CD14-positive monocyte (primary cell): ENCODE results near the gene PLA2G4A. TPM values are rescaled to one million over a fixed set of nuclear protein-coding genes. Genes with fewer than 3 reads are reported as not detected.

Experiments used
- DNase-seq, 3 donors: peaks; one replicate each; pipeline ENCODE4 v3.0.0-alpha.2; 2011 to 2022
- H2AFZ ChIP-seq: 2 replicates; pipeline ENCODE4 v1.6.0; 2012; ENCODE audit warnings: mild to moderate bottlenecking, low read depth, low read length, inconsistent platforms; ENCODE audit not compliant: insufficient read depth, poor library complexity, severe bottlenecking
- H3K27ac ChIP-seq, 2 donors: 1 replicate in 1 of 2; 2 replicates in 1 of 2; pipeline ENCODE4 v1.5.1; 2012 to 2013; ENCODE audit warnings: low read length in 2 of 2, control low read depth in 1 of 2, inconsistent platforms in 1 of 2, low read depth in 1 of 2, mild to moderate bottlenecking in 1 of 2
- H3K27me3 ChIP-seq, 2 donors: one replicate each; pipeline versions ENCODE4 v1.6.0 to v1.6.1; 2011 to 2013; ENCODE audit warnings: low read length in 2 of 2; ENCODE audit not compliant: control insufficient read depth in 2 of 2, insufficient read depth in 2 of 2
- H3K36me3 ChIP-seq, 2 donors: replicated peaks in 1 of 2; 1 replicate in 1 of 2; 2 replicates in 1 of 2; pipeline versions ENCODE4 v1.5.1 to v1.6.1; 2012 to 2013; ENCODE audit warnings: low read length in 2 of 2, control low read depth in 1 of 2, inconsistent platforms in 1 of 2, mild to moderate bottlenecking in 1 of 2; ENCODE audit not compliant: insufficient read depth in 2 of 2, control insufficient read depth in 1 of 2
- H3K4me1 ChIP-seq, 2 donors: 1 replicate in 1 of 2; 2 replicates in 1 of 2; pipeline versions ENCODE4 v1.5.1 to v1.6.1; 2012 to 2013; ENCODE audit warnings: low read length in 2 of 2, control low read depth in 1 of 2, inconsistent platforms in 1 of 2, mild to moderate bottlenecking in 1 of 2, moderate library complexity in 1 of 2; ENCODE audit not compliant: insufficient read depth in 2 of 2, control insufficient read depth in 1 of 2
- H3K4me2 ChIP-seq: replicated peaks from 2 replicates; pipeline ENCODE3; 2012; ENCODE audit warnings: low read length, moderate library complexity, mild to moderate bottlenecking; ENCODE audit not compliant: poor library complexity, severe bottlenecking; ENCODE audit errors: extremely low read depth
- H3K4me3 ChIP-seq, 3 experiments: fragments of 200-600 bp in 1 of 3; sonication (generic) in 1 of 3; replicated peaks in 1 of 3; 1 replicate in 2 of 3; 2 replicates in 1 of 3; pipeline ENCODE4 v1.5.1; 2011 to 2013; ENCODE audit warnings: low read length in 3 of 3, mild to moderate bottlenecking in 3 of 3, control low read depth in 2 of 3, low read depth in 2 of 3, inconsistent platforms in 1 of 3, moderate library complexity in 1 of 3
- H3K79me2 ChIP-seq: 2 replicates; pipeline ENCODE4 v1.6.0; 2012; ENCODE audit warnings: mild to moderate bottlenecking, control low read depth, inconsistent platforms, low read length, moderate library complexity; ENCODE audit not compliant: insufficient read depth
- H3K9ac ChIP-seq: 2 replicates; pipeline ENCODE4 v1.6.0; 2017; ENCODE audit warnings: low read length, mild to moderate bottlenecking; ENCODE audit not compliant: insufficient read depth, poor library complexity, severe bottlenecking
- H3K9me3 ChIP-seq, 2 donors: replicated peaks in 1 of 2; 1 replicate in 1 of 2; 2 replicates in 1 of 2; pipeline versions ENCODE4 v1.5.1 to v1.6.1; 2012 to 2013; ENCODE audit warnings: low read length in 2 of 2, control low read depth in 1 of 2; ENCODE audit not compliant: control insufficient read depth in 1 of 2, insufficient read depth in 1 of 2
- H4K20me1 ChIP-seq: 2 replicates; pipeline ENCODE4 v1.6.0; 2012; ENCODE audit warnings: mild to moderate bottlenecking, low read length, control low read depth, moderate library complexity; ENCODE audit not compliant: insufficient read depth
- H3K27ac Mint-ChIP-seq, 7 donors: one replicate each; pipeline ENCODE4 v1.8.0; 2020; ENCODE audit warnings: mild to moderate bottlenecking in 7 of 7, mixed read lengths in 7 of 7, moderate library complexity in 6 of 7, inconsistent platforms in 2 of 7
- H3K27me3 Mint-ChIP-seq, 3 donors: one replicate each; pipeline ENCODE4 v1.8.0; 2021 to 2022; ENCODE audit warnings: low read depth in 3 of 3, mild to moderate bottlenecking in 3 of 3, mixed read lengths in 3 of 3, moderate library complexity in 3 of 3, inconsistent platforms in 1 of 3
- H3K36me3 Mint-ChIP-seq, 2 donors: one replicate each; pipeline ENCODE4 v1.8.0; 2020; ENCODE audit warnings: mixed read lengths in 2 of 2, inconsistent platforms in 1 of 2, mild to moderate bottlenecking in 1 of 2
- H3K4me1 Mint-ChIP-seq: one replicate; pipeline ENCODE4 v1.8.0; 2020; ENCODE audit warnings: mild to moderate bottlenecking, mixed read lengths
- H3K4me3 Mint-ChIP-seq, 2 donors: one replicate each; pipeline ENCODE4 v1.8.0; 2020; ENCODE audit warnings: mild to moderate bottlenecking in 2 of 2, mixed read lengths in 2 of 2, moderate library complexity in 1 of 2
- H3K9me3 Mint-ChIP-seq, 7 donors: one replicate each; pipeline ENCODE4 v1.8.0; 2020 to 2022; ENCODE audit warnings: mixed read lengths in 7 of 7, mild to moderate bottlenecking in 6 of 7, moderate library complexity in 6 of 7, inconsistent platforms in 2 of 7
- WGBS: methylation state at CpG from one replicate; pipeline ENCODE4 v1.1.5; 2013; ENCODE audit warnings: missing lambda C conversion rate; ENCODE audit not compliant: insufficient coverage; 5-methylcytosine and 5-hydroxymethylcytosine counted together
- intact Hi-C, 2 donors: fragments of 100-400 bp; cut with micrococcal nuclease; formaldehyde crosslinking; loops; one replicate each; pipeline versions ENCODE4 v1.15.0 to v1.15.1; 2023
- polyA plus RNA-seq, 3 donors: library from polyadenylated mRNA; depleted of rRNA in 1 of 3; unstranded in 2 of 3; stranded (reverse) in 1 of 3; fragments of 300-500 nt in 2 of 3; fragments of >200 nt in 1 of 3; fragmentation: Illumina TruSeq in 2 of 3; gene quantifications; 1 replicate in 2 of 3; 2 replicates in 1 of 3; pipeline ENCODE4 v1.2.3, GENCODE V29; 2012 to 2021
- TF ChIP-seq, protein P1 (sequence below): fragments of 200-600 bp; IDR thresholded peaks from one replicate; pipeline ENCODE4 v1.8.0; 2022; ENCODE audit warnings: antibody characterized with exemption, mild to moderate bottlenecking

The PLA2G4A gene
- polyA plus RNA-seq, 3 donors = 1.4 to 4.5 (median 4.1) TPM

DNA sequence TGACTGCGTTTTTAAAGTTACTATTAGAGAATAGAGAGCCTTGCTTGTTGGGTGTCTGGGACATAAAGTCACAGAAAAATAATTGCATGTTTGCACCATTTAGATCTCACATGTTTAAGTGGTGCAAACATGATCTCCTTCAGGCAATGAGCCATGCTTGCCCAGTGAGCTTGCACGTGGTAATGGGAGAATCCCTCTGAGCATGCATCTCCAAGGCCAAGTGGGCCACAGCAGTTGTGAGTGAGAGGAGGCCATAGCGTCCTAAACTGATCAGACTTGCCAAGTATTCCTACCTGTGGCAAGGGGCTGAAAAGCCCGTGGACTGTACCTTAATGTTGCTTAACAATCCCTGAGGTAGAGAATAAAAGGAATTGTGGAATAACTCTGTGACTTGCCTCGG, 158.3 kb downstream of the PLA2G4A start:
- Histone ChIP-seq H3K4me1 (peaks cover 0 to 5% of the 10 kb centered on the region in 2 donors), H3K36me3 (peaks cover 20 to 34% of the 10 kb centered on the region in 2 donors), H3K9ac (no peak overlapping the region), H3K4me3 (no peak overlapping the region), H3K4me2 (no peak overlapping the region), H3K27me3 (no peaks in the 10 kb centered on the region), H3K79me2 (no peaks in the 10 kb centered on the region), H2AFZ (no peak overlapping the region), H3K9me3 (no peaks in the 10 kb centered on the region), H4K20me1 (no peaks in the 10 kb centered on the region), H3K27ac (no peak overlapping the region)
- intact Hi-C loops = loop anchor here (5.0 to 10.0 kb wide), 3 partner anchors 380 to 582 kb away; no protein-coding TSS in a partner anchor
- no peak for DNase-seq
- 100% methylated on average over 1 of the region's 5 CpGs for WGBS
- H3K4me3 Mint-ChIP-seq = no peak overlapping the region
- peaks cover 13% of the 10 kb centered on the region for H3K4me1 Mint-ChIP-seq
- H3K27ac Mint-ChIP-seq = no peak overlapping the region
- no peaks in the 10 kb centered on the region for H3K27me3 Mint-ChIP-seq
- TF ChIP-seq, protein P1, sequence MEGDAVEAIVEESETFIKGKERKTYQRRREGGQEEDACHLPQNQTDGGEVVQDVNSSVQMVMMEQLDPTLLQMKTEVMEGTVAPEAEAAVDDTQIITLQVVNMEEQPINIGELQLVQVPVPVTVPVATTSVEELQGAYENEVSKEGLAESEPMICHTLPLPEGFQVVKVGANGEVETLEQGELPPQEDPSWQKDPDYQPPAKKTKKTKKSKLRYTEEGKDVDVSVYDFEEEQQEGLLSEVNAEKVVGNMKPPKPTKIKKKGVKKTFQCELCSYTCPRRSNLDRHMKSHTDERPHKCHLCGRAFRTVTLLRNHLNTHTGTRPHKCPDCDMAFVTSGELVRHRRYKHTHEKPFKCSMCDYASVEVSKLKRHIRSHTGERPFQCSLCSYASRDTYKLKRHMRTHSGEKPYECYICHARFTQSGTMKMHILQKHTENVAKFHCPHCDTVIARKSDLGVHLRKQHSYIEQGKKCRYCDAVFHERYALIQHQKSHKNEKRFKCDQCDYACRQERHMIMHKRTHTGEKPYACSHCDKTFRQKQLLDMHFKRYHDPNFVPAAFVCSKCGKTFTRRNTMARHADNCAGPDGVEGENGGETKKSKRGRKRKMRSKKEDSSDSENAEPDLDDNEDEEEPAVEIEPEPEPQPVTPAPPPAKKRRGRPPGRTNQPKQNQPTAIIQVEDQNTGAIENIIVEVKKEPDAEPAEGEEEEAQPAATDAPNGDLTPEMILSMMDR = no peak
- peaks cover 13 to 27% of the 10 kb centered on the region in 2 donors for H3K36me3 Mint-ChIP-seq
- no peaks in the 10 kb centered on the region for H3K9me3 Mint-ChIP-seq

GRCh38 chr1:186987769-186988168, 159.0 kb downstream of the PLA2G4A start:
- Mint-ChIP-seq H3K36me3 (peaks cover 13 to 20% of the 10 kb centered on the region in 2 donors), H3K4me3 (no peak overlapping the region), H3K27ac (no peak overlapping the region), H3K9me3 (no peaks in the 10 kb centered on the region), H3K4me1 (peaks cover 10% of the 10 kb centered on the region), H3K27me3 (no peaks in the 10 kb centered on the region)
- no peak overlapping the region for H2AFZ ChIP-seq
- no peaks in the 10 kb centered on the region for H4K20me1 ChIP-seq
- H3K9ac ChIP-seq = no peak overlapping the region
- no peak overlapping the region for H3K4me3 ChIP-seq
- intact Hi-C loops = loop anchor here (5.0 to 10.0 kb wide), 3 partner anchors 380 to 583 kb away; no protein-coding TSS in a partner anchor
- no peak overlapping the region for H3K27ac ChIP-seq
- H3K9me3 ChIP-seq = no peaks in the 10 kb centered on the region
- H3K27me3 ChIP-seq = no peaks in the 10 kb centered on the region
- no peak for DNase-seq
- TF ChIP-seq, protein P1 = no peak
- peaks cover 20 to 30% of the 10 kb centered on the region in 2 donors for H3K36me3 ChIP-seq
- no peak overlapping the region for H3K4me2 ChIP-seq
- H3K79me2 ChIP-seq = no peaks in the 10 kb centered on the region
- peaks cover 0 to 5% of the 10 kb centered on the region in 2 donors for H3K4me1 ChIP-seq
